ENCODE data around the gene TRIM14.

- TF ChIP-seq HOXB5 (CRISPR knock-in tag; IDR thresholded peaks at IDR 0.05) (no peak), POLR2A (IDR thresholded peaks at IDR 0.05; ENCODE audit: low read length) (no peak), MYC (IDR thresholded peaks at IDR 0.05; ENCODE audit: borderline replicate concordance, low read length) (no peak), BHLHE40 (IDR thresholded peaks at IDR 0.05; ENCODE audit: low read depth, low read length) (no peak), JUN (IDR thresholded peaks at IDR 0.05) (no peak), CTCF (IDR thresholded peaks at IDR 0.05) (no peak), REST (IDR thresholded peaks at IDR 0.05) (no peak), EP300 (IDR thresholded peaks at IDR 0.05) (no peak), RCOR1 (IDR thresholded peaks at IDR 0.05; ENCODE audit: low read depth, low read length) (no peak), RFX5 (IDR thresholded peaks at IDR 0.05) (no peak), CBX8 (IDR thresholded peaks at IDR 0.05) (no peak), BCL3 (IDR thresholded peaks at IDR 0.05) (no peak), MAX (IDR thresholded peaks at IDR 0.05) (no peak), HOXA7 (CRISPR knock-in tag; IDR thresholded peaks at IDR 0.05) (no peak)
Measured at GRCh38 chr9:98168153-98168780, 49.2 kb upstream of the TRIM14 start.
